CD4-positive, alpha-beta memory T cell (primary cell): ENCODE measurements around the gene PDAP1. TPM values are rescaled to one million over a fixed set of nuclear protein-coding genes. Genes with fewer than 3 reads are reported as not detected.
"Not testable (repeated sequence)": the region's sequence is repeated elsewhere in the genome, so short reads cannot be mapped to it uniquely, and the experiment has no call there.

Experiments
- CTCF ChIA-PET: fragments of 350-600 bp; sonication (Branson Sonifier 250); formaldehyde crosslinking; loops from one replicate; lab custom pipeline; 2021; ENCODE audit warnings: inconsistent platforms; ENCODE audit not compliant: partially characterized antibody; lab: Charles Lee
- POLR2A ChIA-PET: fragments of 350-600 bp; sonication (Branson Sonifier 250); formaldehyde crosslinking; loops from one replicate; lab custom pipeline; 2021; ENCODE audit not compliant: partially characterized antibody; lab: Charles Lee
- DNase-seq, 5 donors: peaks; one replicate each; pipeline versions ENCODE4 v3.0.0 to v3.0.0-alpha.2; 2020 to 2022; ENCODE audit warnings: mixed read lengths in 1 of 5
- H3K27ac ChIP-seq: one replicate; pipeline ENCODE4 v1.7.0; 2013; ENCODE audit warnings: low read depth, low read length
- H3K27me3 ChIP-seq: 2 replicates; pipeline ENCODE4 v1.7.0; 2013; ENCODE audit warnings: mild to moderate bottlenecking, low read length, moderate library complexity; ENCODE audit not compliant: insufficient read depth
- H3K36me3 ChIP-seq: 2 replicates; pipeline ENCODE4 v1.7.0; 2013; ENCODE audit warnings: mild to moderate bottlenecking, low read length, moderate library complexity; ENCODE audit not compliant: insufficient read depth
- H3K4me1 ChIP-seq: 2 replicates; pipeline ENCODE4 v1.7.0; 2013; ENCODE audit warnings: mild to moderate bottlenecking, low read length, moderate library complexity; ENCODE audit not compliant: insufficient read depth
- H3K4me3 ChIP-seq, 2 donors: one replicate each; pipeline ENCODE4 v1.7.0; 2013; ENCODE audit warnings: low read length in 2 of 2, mild to moderate bottlenecking in 1 of 2
- H3K9me3 ChIP-seq, 2 donors: one replicate each; pipeline ENCODE4 v1.7.0; 2013; ENCODE audit warnings: low read length in 2 of 2, control low read depth in 1 of 2; ENCODE audit not compliant: control insufficient read depth in 1 of 2
- H3K27ac Mint-ChIP-seq, 7 donors: one replicate each; pipeline ENCODE4 v1.8.0; 2020 to 2021; ENCODE audit warnings: mixed read lengths in 7 of 7, mild to moderate bottlenecking in 6 of 7, inconsistent platforms in 3 of 7, moderate library complexity in 3 of 7
- H3K27me3 Mint-ChIP-seq, 2 donors: one replicate each; pipeline ENCODE4 v1.8.0; 2020 to 2021; ENCODE audit warnings: mixed read lengths in 2 of 2
- H3K36me3 Mint-ChIP-seq, 2 donors: one replicate each; pipeline ENCODE4 v1.8.0; 2020 to 2021; ENCODE audit warnings: mixed read lengths in 2 of 2, inconsistent platforms in 1 of 2, mild to moderate bottlenecking in 1 of 2
- H3K4me1 Mint-ChIP-seq, 4 donors: one replicate each; pipeline ENCODE4 v1.8.0; 2020 to 2021; ENCODE audit warnings: mixed read lengths in 4 of 4, mild to moderate bottlenecking in 1 of 4
- H3K4me3 Mint-ChIP-seq, 8 donors: one replicate each; pipeline ENCODE4 v1.8.0; 2020 to 2021; ENCODE audit warnings: mixed read lengths in 8 of 8, mild to moderate bottlenecking in 7 of 8, moderate library complexity in 6 of 8, inconsistent platforms in 3 of 8
- H3K9me3 Mint-ChIP-seq, 8 donors: one replicate each; pipeline ENCODE4 v1.8.0; 2020 to 2021; ENCODE audit warnings: mixed read lengths in 8 of 8, mild to moderate bottlenecking in 5 of 8, inconsistent platforms in 3 of 8, moderate library complexity in 1 of 8
- intact Hi-C: fragments of 100-400 bp; cut with micrococcal nuclease; formaldehyde crosslinking; loops from one replicate; pipeline ENCODE4 v1.15.1; 2023
- polyA plus RNA-seq, 2 donors: library from polyadenylated mRNA; unstranded; fragments of 300-500 nt; fragmentation: Illumina TruSeq; gene quantifications; one replicate each; pipeline ENCODE4 v1.2.3, GENCODE V29; 2021
- total RNA-seq, 2 experiments: library from RNA; stranded (reverse); gene quantifications; one replicate each; pipeline ENCODE4 v1.2.3, GENCODE V29; 2021

PDAP1 gene
- total and polyA plus RNA-seq, 4 experiments from 2014 or later: 21.5 to 67.0 (median 46.9) TPM

GRCh38 chr7:99438573-99439480 lies 30.4 kb upstream of the PDAP1 start, which contains the start of the genes CPSF4 and PTCD1:
Gene CPSF4, plus strand, starts transcription at chr7:99438943. Its CDS starts 140 bp downstream, at chr7:99439083.
Gene PTCD1, minus strand, starts transcription at chr7:99438798. Its CDS starts 3,556 bp downstream, at chr7:99435242.
- Mint-ChIP-seq H3K27ac (peak within 1 kb of the TSS; percentile 91 to 96 (median 95)), H3K27me3 (no peaks in the 10 kb centered on the region), H3K4me1 (peaks cover 15 to 40% (median 30%) of the 10 kb centered on the region in 4 donors), H3K36me3 (peaks cover 0 to 26% of the 10 kb centered on the region in 2 donors), H3K9me3 (no peaks in the 10 kb centered on the region), H3K4me3 (peak within 1 kb of the TSS; percentile 95 to 98 (median 97))
- H3K4me1 ChIP-seq: peaks cover 17% of the 10 kb centered on the region
- H3K27ac ChIP-seq: peak within 1 kb of the TSS; percentile 61
- DNase-seq: peak; percentile 84 to 87 (median 84)
- ChIA-PET CTCF (interaction anchor here (0.8 to 1.5 kb wide), 3 partner anchors 25 to 30 kb away, joined by 4 to 6 read pairs (median 5); partner anchors contain the start of genes ATP5MF, BUD31 and PDAP1), POLR2A (interaction anchor here (0.7 to 3.1 kb wide), 14 partner anchors 9 to 120 kb away, joined by 3 to 25 read pairs (median 4); partner anchors contain the start of genes ATP5MF, BUD31, PDAP1 and ZKSCAN5)
- intact Hi-C loops: loop anchor here (1.0 to 2.0 kb wide), 4 partner anchors 30 to 65 kb away; partner anchors contain the start of genes ARPC1B, ZKSCAN5 and ZNF789
- no peaks in the 10 kb centered on the region for H3K9me3 ChIP-seq
- H3K36me3 ChIP-seq: no peaks in the 10 kb centered on the region
- H3K27me3 ChIP-seq: no peaks in the 10 kb centered on the region
- H3K4me3 ChIP-seq: peak within 1 kb of the TSS; percentile 77 to 93

DNA sequence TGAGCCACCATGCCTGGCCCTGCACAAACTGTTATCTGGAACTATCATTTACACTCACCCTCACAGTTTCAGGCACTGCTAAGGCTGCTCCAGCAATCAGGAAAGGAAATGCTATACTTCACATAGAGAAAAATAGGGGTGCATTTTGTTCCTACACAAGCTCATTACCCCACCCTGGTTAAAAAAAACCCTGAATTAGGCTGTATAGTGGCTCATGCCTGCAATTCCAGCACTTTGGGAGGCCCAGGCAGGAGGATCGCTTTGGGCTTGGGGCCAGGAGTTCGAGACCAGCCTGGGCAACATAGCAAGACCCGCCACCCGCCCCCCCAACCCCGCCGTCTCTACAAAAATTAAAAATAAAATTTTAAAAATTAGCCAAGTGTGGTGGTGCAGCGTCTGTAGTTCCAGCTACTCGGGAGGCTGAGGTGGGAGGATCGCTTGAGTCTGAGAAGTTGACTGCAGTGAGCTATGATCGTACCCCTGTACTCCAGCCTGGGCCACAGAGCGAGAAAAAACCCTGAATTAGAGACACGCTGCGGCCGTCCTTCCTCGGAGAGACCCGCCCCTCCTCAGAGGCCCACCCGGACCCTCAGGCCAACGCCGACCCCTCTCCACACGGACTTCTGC lies 29.7 kb upstream of the PDAP1 start:
- POLR2A ChIA-PET: interaction anchor here (0.7 to 3.1 kb wide), 10 partner anchors 8 to 121 kb away, joined by 3 to 25 read pairs (median 4); partner anchors contain the start of genes ATP5MF, BUD31, PDAP1 and ZKSCAN5
- peak overlapping the region; percentile 61 for H3K27ac ChIP-seq
- Mint-ChIP-seq H3K9me3 (no peaks in the 10 kb centered on the region), H3K4me1 (peaks cover 12 to 36% (median 28%) of the 10 kb centered on the region in 4 donors), H3K36me3 (peaks cover 0 to 29% of the 10 kb centered on the region in 2 donors), H3K27me3 (no peaks in the 10 kb centered on the region), H3K4me3 (peak overlapping the region; percentile 94 to 98 (median 96)), H3K27ac (peak overlapping the region; percentile 90 to 96 (median 94))
- H3K4me1 ChIP-seq: peaks cover 17% of the 10 kb centered on the region
- CTCF ChIA-PET: interaction anchor here (0.8 to 1.5 kb wide), 3 partner anchors 24 to 29 kb away, joined by 4 to 6 read pairs (median 5); partner anchors contain the start of genes ATP5MF, BUD31 and PDAP1
- DNase-seq: no peak
- peaks cover 4% of the 10 kb centered on the region for H3K36me3 ChIP-seq
- no peaks in the 10 kb centered on the region for H3K27me3 ChIP-seq
- intact Hi-C loops: loop anchor here (1.0 to 2.0 kb wide), 4 partner anchors 29 to 66 kb away; partner anchors contain the start of genes ARPC1B, ZKSCAN5 and ZNF789
- H3K9me3 ChIP-seq: no peaks in the 10 kb centered on the region
- peak overlapping the region; percentile 61 to 77 for H3K4me3 ChIP-seq

- Mint-ChIP-seq H3K4me1 (peaks cover 2 to 12% (median 9%) of the 10 kb centered on the region in 4 donors), H3K4me3 (no peak overlapping the region), H3K36me3 (peaks cover 0 to 37% of the 10 kb centered on the region in 2 donors), H3K27ac (no peak overlapping the region), H3K27me3 (no peaks in the 10 kb centered on the region), H3K9me3 (peaks cover 0 to 1% (median 0%) of the 10 kb centered on the region in 8 donors)
- POLR2A ChIA-PET: interaction anchor here (0.5 kb wide), 1 partner anchor 14 kb away, joined by 3 read pairs; no protein-coding TSS in a partner anchor
- Histone ChIP-seq H3K27ac (no peak overlapping the region), H3K27me3 (no peaks in the 10 kb centered on the region), H3K4me3 (no peak overlapping the region), H3K9me3 (no peaks in the 10 kb centered on the region), H3K4me1 (peaks cover 10% of the 10 kb centered on the region), H3K36me3 (peaks cover 9% of the 10 kb centered on the region)
- CTCF ChIA-PET: no interaction called here
- DNase-seq: no peak
- intact Hi-C loops: no loop called here
Observed at GRCh38 chr7:99433158-99433557, 24.8 kb upstream of the PDAP1 start.

GRCh38 chr7:99431756-99432540 lies 23.6 kb upstream of the PDAP1 start:
- H3K27ac Mint-ChIP-seq: peak overlapping the region in 1 of 7 donors; percentile 31
- H3K27ac ChIP-seq, H3K9me3 ChIP-seq, H3K36me3 ChIP-seq, H3K9me3 Mint-ChIP-seq, H3K4me3 ChIP-seq, intact Hi-C loops, DNase-seq, H3K27me3 Mint-ChIP-seq, H3K27me3 ChIP-seq, H3K4me3 Mint-ChIP-seq, H3K4me1 ChIP-seq, POLR2A ChIA-PET, CTCF ChIA-PET: not testable (repeated sequence)
- peaks cover 0 to 41% of the 10 kb centered on the region in 2 donors for H3K36me3 Mint-ChIP-seq
- peaks cover 2 to 11% (median 6%) of the 10 kb centered on the region in 4 donors for H3K4me1 Mint-ChIP-seq

GRCh38 chr7:99429756-99430155 lies 21.4 kb upstream of the PDAP1 start:
- H3K4me1 Mint-ChIP-seq: peaks cover 2 to 8% (median 5%) of the 10 kb centered on the region in 4 donors
- no peaks in the 10 kb centered on the region for H3K9me3 ChIP-seq
- H3K4me3 Mint-ChIP-seq: no peak overlapping the region
- intact Hi-C loops: no loop called here
- ChIA-PET POLR2A (interaction anchor here (1.3 to 1.4 kb wide), 2 partner anchors 8 to 21 kb away, joined by 4 to 7 read pairs; partner anchors contain the start of genes BUD31, PDAP1 and PTCD1), CTCF (no interaction called here)
- no peaks in the 10 kb centered on the region for H3K27me3 Mint-ChIP-seq
- DNase-seq: no peak
- H3K36me3 Mint-ChIP-seq: peaks cover 0 to 45% of the 10 kb centered on the region in 2 donors
- H3K27ac ChIP-seq: no peak overlapping the region
- H3K9me3 Mint-ChIP-seq: peaks cover 0 to 1% (median 0%) of the 10 kb centered on the region in 8 donors
- H3K36me3 ChIP-seq: peaks cover 9% of the 10 kb centered on the region
- H3K27me3 ChIP-seq: no peaks in the 10 kb centered on the region
- H3K27ac Mint-ChIP-seq: no peak overlapping the region
- peaks cover 5% of the 10 kb centered on the region for H3K4me1 ChIP-seq
- H3K4me3 ChIP-seq: no peak overlapping the region

- POLR2A ChIA-PET: interaction anchor here (1.3 to 1.4 kb wide), 2 partner anchors 9 to 20 kb away, joined by 4 to 7 read pairs; partner anchors contain the start of genes BUD31, PDAP1 and PTCD1
- no peak overlapping the region for H3K4me3 ChIP-seq
- Mint-ChIP-seq H3K27ac (peak overlapping the region in 4 of 7 donors; percentile 31 to 85 (median 39)), H3K4me1 (peaks cover 2 to 8% (median 5%) of the 10 kb centered on the region in 4 donors), H3K4me3 (peak overlapping the region in 1 of 8 donors; percentile 8), H3K9me3 (peaks cover 0 to 1% (median 0%) of the 10 kb centered on the region in 8 donors), H3K27me3 (no peaks in the 10 kb centered on the region), H3K36me3 (peaks cover 0 to 44% of the 10 kb centered on the region in 2 donors)
- intact Hi-C loops: no loop called here
- CTCF ChIA-PET: no interaction called here
- H3K9me3 ChIP-seq: no peaks in the 10 kb centered on the region
- peaks cover 9% of the 10 kb centered on the region for H3K36me3 ChIP-seq
- peaks cover 5% of the 10 kb centered on the region for H3K4me1 ChIP-seq
- peak in 2 of 5 donors; percentile 25 to 34 for DNase-seq
- H3K27ac ChIP-seq: no peak overlapping the region
- no peaks in the 10 kb centered on the region for H3K27me3 ChIP-seq
Observed at GRCh38 chr7:99428972-99429566, 20.7 kb upstream of the PDAP1 start.
